Measurements from ENCODE around the gene AUTS2.

Gene AUTS2

GRCh38 chr7:69871213-69871885, 273.1 kb downstream of the AUTS2 start:
- no peak for DNase-seq

- no peak for DNase-seq
Observed at GRCh38 chr7:69871886-69872569, 273.8 kb downstream of the AUTS2 start.

- no peak for DNase-seq
Observed at GRCh38 chr7:69873512-69873911, 275.2 kb downstream of the AUTS2 start.

GRCh38 chr7:69878015-69878414, 279.7 kb downstream of the AUTS2 start:
- no peak for DNase-seq

- no peak for DNase-seq
Observed at GRCh38 chr7:69878591-69878990, 280.3 kb downstream of the AUTS2 start.

- DNase-seq: no peak
Observed at GRCh38 chr7:69879989-69880388, 281.7 kb downstream of the AUTS2 start.

- DNase-seq: no peak
Observed at GRCh38 chr7:69880840-69881239, 282.6 kb downstream of the AUTS2 start.

GRCh38 chr7:69882269-69882668, 284.0 kb downstream of the AUTS2 start:
- DNase-seq: no peak

GRCh38 chr7:69883399-69883891, 285.2 kb downstream of the AUTS2 start:
- DNase-seq: no peak

GRCh38 chr7:69885431-69885830, 287.2 kb downstream of the AUTS2 start:
- DNase-seq: no peak

GRCh38 chr7:69889338-69889975, 291.2 kb downstream of the AUTS2 start:
- no peak for DNase-seq

- DNase-seq: no peak
Observed at GRCh38 chr7:69889976-69890351, 291.7 kb downstream of the AUTS2 start.

- no peak for DNase-seq
Observed at GRCh38 chr7:69892790-69893189, 294.5 kb downstream of the AUTS2 start.

- no peak for DNase-seq
Observed at GRCh38 chr7:69893906-69894305, 295.6 kb downstream of the AUTS2 start.

GRCh38 chr7:69895446-69895845, 297.2 kb downstream of the AUTS2 start:
- DNase-seq: no peak

- no peak for DNase-seq
Observed at GRCh38 chr7:69896121-69896520, 297.8 kb downstream of the AUTS2 start.

GRCh38 chr7:69898189-69898588, 299.9 kb downstream of the AUTS2 start:
- DNase-seq: no peak

GRCh38 chr7:69903410-69903809, 305.1 kb downstream of the AUTS2 start:
- DNase-seq: no peak

GRCh38 chr7:69906283-69906995, 308.2 kb downstream of the AUTS2 start:
- DNase-seq: no peak

GRCh38 chr7:69907720-69908119, 309.4 kb downstream of the AUTS2 start:
- DNase-seq: no peak

GRCh38 chr7:69908454-69908853, 310.2 kb downstream of the AUTS2 start:
- no peak for DNase-seq

GRCh38 chr7:69910150-69910549, 311.9 kb downstream of the AUTS2 start:
- DNase-seq: no peak

- DNase-seq: no peak
Observed at GRCh38 chr7:69911337-69911736, 313.1 kb downstream of the AUTS2 start.
